ENCODE measurements around the gene MAML2.

DNA sequence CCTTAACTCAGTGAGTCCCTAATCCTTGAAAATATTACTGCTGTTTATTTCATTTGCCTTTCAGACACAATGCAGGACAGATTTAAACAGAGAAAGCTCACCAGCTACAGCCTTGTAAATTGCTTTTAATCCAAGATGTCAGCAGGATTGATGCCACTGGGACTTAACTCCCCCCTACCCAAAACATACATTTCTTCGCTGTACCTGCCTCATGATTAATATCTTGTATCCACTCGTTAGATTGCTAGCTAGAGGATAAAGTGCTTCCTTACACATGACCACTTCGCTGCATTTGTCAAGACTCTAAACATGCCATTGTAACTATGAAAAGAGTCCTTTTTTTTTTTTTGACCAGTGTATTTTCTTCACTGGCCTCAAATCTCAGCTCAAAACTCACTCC is 236.3 kb downstream of the MAML2 start:
- TF ChIP-seq CTCF (conservative IDR thresholded peaks at IDR 0.05) = no peak
- TF ChIP-seq ZFX (IDR thresholded peaks at IDR 0.05) = no peak

Data from C4-2B (cell line).